HG03521 (cell line): ENCODE measurements around the gene KIF13A.
"Not testable (repeated sequence)": the region's sequence is repeated elsewhere in the genome, so short reads cannot be mapped to it uniquely, and the experiment has no call there.

Experiments
- ATAC-seq: cut with Tn5 transposase; IDR thresholded peaks from one replicate; pipeline ENCODE4 v1.9.1; 2021; ENCODE audit warnings: mild to moderate bottlenecking, moderate library complexity; ENCODE audit not compliant: unreplicated experiment

KIF13A gene

GRCh38 chr6:17737704-17738252, 249.7 kb downstream of the KIF13A start:
- ATAC-seq = no peak

GRCh38 chr6:17735311-17735710, 252.1 kb downstream of the KIF13A start:
- not testable (repeated sequence) for ATAC-seq

- no peak for ATAC-seq
These were observed 257.2 kb downstream of the KIF13A start for GRCh38 chr6:17730078-17730704.

- no peak for ATAC-seq
These were observed 258.0 kb downstream of the KIF13A start for GRCh38 chr6:17729223-17730077.

- no peak for ATAC-seq
These were observed 258.7 kb downstream of the KIF13A start for GRCh38 chr6:17728551-17729222.

- no peak for ATAC-seq
These were observed 262.4 kb downstream of the KIF13A start for GRCh38 chr6:17725083-17725482.

- no peak for ATAC-seq
These were observed 263.1 kb downstream of the KIF13A start for GRCh38 chr6:17724341-17724740.

- no peak for ATAC-seq
These were observed 265.8 kb downstream of the KIF13A start for GRCh38 chr6:17721671-17722070.

GRCh38 chr6:17719323-17720041, 268.0 kb downstream of the KIF13A start:
- ATAC-seq = no peak

GRCh38 chr6:17716221-17716620, 271.2 kb downstream of the KIF13A start:
- no peak for ATAC-seq

GRCh38 chr6:17714879-17715851, 272.3 kb downstream of the KIF13A start:
- ATAC-seq = peak; percentile 60

GRCh38 chr6:17714177-17714576, 273.3 kb downstream of the KIF13A start:
- no peak for ATAC-seq

GRCh38 chr6:17712576-17712975, 274.9 kb downstream of the KIF13A start:
- ATAC-seq = no peak

GRCh38 chr6:17710331-17710730, 277.1 kb downstream of the KIF13A start:
- no peak for ATAC-seq

GRCh38 chr6:17709476-17709875, 278.0 kb downstream of the KIF13A start:
- ATAC-seq = no peak
